SK-N-SH (cell line): ENCODE data around the gene EEF1AKMT1. TPM values are rescaled to one million over a fixed set of nuclear protein-coding genes. Genes with fewer than 3 reads are reported as not detected.

Source experiments
- CTCF ChIA-PET: fragments of 300-600, 350-600 bp; formaldehyde crosslinking; extraction: SDS; loops from one replicate; lab custom pipeline; 2021; lab: Yijun Ruan, JAX
- POLR2A ChIA-PET: fragments of 350-600 bp; sonication (Branson Sonifier 250); formaldehyde crosslinking; extraction: SDS; loops from one replicate; lab custom pipeline; 2020; ENCODE audit warnings: antibody characterized with exemption, inconsistent platforms; lab: Yijun Ruan, JAX
- DNase-seq: peaks from one replicate; pipeline ENCODE4 v3.0.0; 2012
- H2AFZ ChIP-seq: fragments of 200-600 bp; sonication (generic); 2 replicates; pipeline ENCODE4 v1.8.1; 2016; ENCODE audit warnings: antibody characterized with exemption, mild to moderate bottlenecking, low read depth
- H3F3A ChIP-seq: fragments of 200-600 bp; sonication (generic); replicated peaks from 2 replicates; pipeline ENCODE3; 2016; ENCODE audit warnings: antibody characterized with exemption, mild to moderate bottlenecking; ENCODE audit not compliant: insufficient read depth
- H3K27ac ChIP-seq, 2 experiments: fragments of 200-500 bp in 1 of 2; fragments of 200-600 bp in 1 of 2; sonication (Bioruptor generic) in 1 of 2; sonication (generic), shearing (Covaris generic) in 1 of 2; 2 replicates each; pipeline versions ENCODE4 v1.5.1 to v1.6.1; 2014 to 2016; ENCODE audit warnings: low read depth in 2 of 2, inconsistent platforms in 1 of 2, low read length in 1 of 2, mild to moderate bottlenecking in 1 of 2, mixed read lengths in 1 of 2
- H3K27me3 ChIP-seq: fragments of 200-600 bp; sonication (generic), shearing (Covaris generic); 2 replicates; pipeline ENCODE4 v1.6.1; 2016; ENCODE audit warnings: mixed run types; ENCODE audit not compliant: insufficient read depth
- H3K36me3 ChIP-seq, 2 experiments: fragments of 200-500 bp in 1 of 2; fragments of 200-600 bp in 1 of 2; sonication (Bioruptor generic) in 1 of 2; sonication (generic) in 1 of 2; replicated peaks in 1 of 2; 2 replicates each; pipeline versions ENCODE3 to v1.5.1; 2014 to 2016; ENCODE audit warnings: low read length in 1 of 2, mild to moderate bottlenecking in 1 of 2; ENCODE audit not compliant: insufficient read depth in 2 of 2, control insufficient read depth in 1 of 2
- H3K4me1 ChIP-seq, 2 experiments: fragments of 200-500 bp in 1 of 2; fragments of 200-600 bp in 1 of 2; sonication (Bioruptor generic) in 1 of 2; sonication (generic), shearing (Covaris generic) in 1 of 2; 2 replicates each; pipeline versions ENCODE4 v1.5.1 to v1.6.1; 2014 to 2016; ENCODE audit warnings: low read depth in 1 of 2, low read length in 1 of 2, mixed run types in 1 of 2; ENCODE audit not compliant: insufficient read depth in 2 of 2, control insufficient read depth in 1 of 2
- H3K4me2 ChIP-seq: fragments of 200-600 bp; sonication (generic), shearing (Covaris generic); 2 replicates; pipeline ENCODE4 v1.6.1; 2017; ENCODE audit warnings: mixed run types
- H3K4me3 ChIP-seq, 2 experiments: fragments of 200-500 bp in 1 of 2; fragments of 200-600 bp in 1 of 2; sonication (Bioruptor generic) in 1 of 2; sonication (generic), shearing (Covaris generic) in 1 of 2; 2 replicates each; pipeline versions ENCODE4 v1.5.1 to v1.8.1; 2014 to 2016; ENCODE audit warnings: low read depth in 2 of 2, inconsistent platforms in 1 of 2, low read length in 1 of 2, mild to moderate bottlenecking in 1 of 2, mixed read lengths in 1 of 2, moderate library complexity in 1 of 2
- H3K79me2 ChIP-seq: fragments of 200-600 bp; sonication (generic); 2 replicates; pipeline ENCODE4 v1.8.1; 2017; ENCODE audit warnings: mild to moderate bottlenecking; ENCODE audit not compliant: insufficient read depth
- H3K9ac ChIP-seq: fragments of 200-600 bp; sonication (generic); 2 replicates; pipeline ENCODE4 v1.6.1; 2017; ENCODE audit warnings: mixed run types
- H3K9me2 ChIP-seq: fragments of 200-600 bp; sonication (generic); 2 replicates; pipeline ENCODE4 v1.6.1; 2017; ENCODE audit warnings: mixed run types
- H3K9me3 ChIP-seq: fragments of 200-600 bp; sonication (generic); 2 replicates; pipeline ENCODE4 v1.6.1; 2017; ENCODE audit warnings: mixed run types, mild to moderate bottlenecking, moderate library complexity
- H4K20me1 ChIP-seq: fragments of 200-600 bp; sonication (generic); 2 replicates; pipeline ENCODE4 v1.6.1; 2017; ENCODE audit warnings: mild to moderate bottlenecking, mixed run types; ENCODE audit not compliant: insufficient read depth
- EP300 ChIP-seq, 2 experiments: IDR thresholded peaks; 2 replicates each; pipeline versions ENCODE4 v1.4.0 to v1.6.1; 2012; ENCODE audit warnings: borderline replicate concordance in 1 of 2, low read depth in 1 of 2, low read length in 1 of 2
- EZH2phosphoT487 ChIP-seq: fragments of 200-600 bp; sonication (generic); IDR thresholded peaks from 2 replicates; pipeline ENCODE4 v1.6.1; 2017; ENCODE audit warnings: low read depth, mixed run types, mild to moderate bottlenecking, antibody characterized with exemption, moderate library complexity, borderline replicate concordance
- FOSL2 ChIP-seq: IDR thresholded peaks from 2 replicates; pipeline ENCODE4 v1.4.0; 2012; ENCODE audit warnings: low read depth, mild to moderate bottlenecking, moderate library complexity, borderline replicate concordance
- FOXJ3 ChIP-seq: sonication (generic); formaldehyde crosslinking; IDR thresholded peaks from 2 replicates; pipeline ENCODE4 v1.5.1; 2020; ENCODE audit warnings: mild to moderate bottlenecking, missing genetic modification reagents
- GABPA ChIP-seq: IDR thresholded peaks from 2 replicates; pipeline ENCODE4 v1.4.0; 2012; ENCODE audit warnings: low read depth, mild to moderate bottlenecking
- GATA2 ChIP-seq: sonication (generic); formaldehyde crosslinking; IDR thresholded peaks from 2 replicates; pipeline ENCODE4 v1.5.0; 2020; ENCODE audit warnings: mild to moderate bottlenecking, missing genetic modification reagents
- IRF3 ChIP-seq: fragments of 150-350 bp; IDR thresholded peaks from 2 replicates; pipeline ENCODE4 v1.6.1; 2016; ENCODE audit warnings: mild to moderate bottlenecking, low read depth, low read length
- MAX ChIP-seq: IDR thresholded peaks from 2 replicates; pipeline ENCODE4 v1.4.0; 2012; ENCODE audit warnings: low read depth
- MEF2A ChIP-seq: IDR thresholded peaks from 2 replicates; pipeline ENCODE4 v1.4.0; 2012; ENCODE audit warnings: low read depth, borderline replicate concordance
- NRF1 ChIP-seq: IDR thresholded peaks from 2 replicates; pipeline ENCODE4 v1.6.1; 2012; ENCODE audit warnings: low read depth, mild to moderate bottlenecking, low read length
- RAD21 ChIP-seq: IDR thresholded peaks from 2 replicates; pipeline ENCODE4 v1.6.1; 2012; ENCODE audit warnings: mild to moderate bottlenecking, low read length
- RCOR1 ChIP-seq: fragments of 150-350 bp; IDR thresholded peaks from 2 replicates; pipeline ENCODE4 v1.6.1; 2017; ENCODE audit warnings: antibody characterized with exemption, low read length
- SIN3A ChIP-seq: IDR thresholded peaks from 2 replicates; pipeline ENCODE4 v1.6.1; 2012; ENCODE audit warnings: low read depth, mild to moderate bottlenecking, low read length, moderate library complexity, borderline replicate concordance
- SMC3 ChIP-seq: IDR thresholded peaks from 2 replicates; pipeline ENCODE4 v1.6.1; 2012; ENCODE audit warnings: low read depth, low read length, improper control_type of control experiment
- TCF12 ChIP-seq: IDR thresholded peaks from 2 replicates; pipeline ENCODE4 v1.4.0; 2012
- TEAD4 ChIP-seq: IDR thresholded peaks from 2 replicates; pipeline ENCODE4 v1.4.0; 2012; ENCODE audit warnings: mild to moderate bottlenecking, borderline replicate concordance; ENCODE audit not compliant: insufficient read depth
- USF2 ChIP-seq: fragments of 150-350 bp; IDR thresholded peaks from 2 replicates; pipeline ENCODE4 v1.6.1; 2017; ENCODE audit warnings: antibody characterized with exemption, low read length, low read depth, borderline replicate concordance
- ZBTB33 ChIP-seq: IDR thresholded peaks from 2 replicates; pipeline ENCODE4 v1.4.0; 2012; ENCODE audit warnings: low read depth, borderline replicate concordance
- WGBS: methylation state at CpG from one replicate; pipeline ENCODE4 v1.1.6; 2017; ENCODE audit warnings: low lambda C conversion rate; 5-methylcytosine and 5-hydroxymethylcytosine counted together
- polyA plus RNA-seq, 3 experiments: library from polyadenylated mRNA; depleted of rRNA; stranded (reverse); fragments of >200 nt; gene quantifications; 2 replicates each; pipeline ENCODE4 v1.2.3, GENCODE V29; 2012
- TF ChIP-seq, protein P1 (sequence below): fragments of 200-600 bp; sonication (generic); IDR thresholded peaks from 2 replicates; pipeline ENCODE4 v1.6.1; 2017; ENCODE audit warnings: antibody characterized with exemption, mild to moderate bottlenecking, moderate library complexity
- TF ChIP-seq, protein P2 (sequence below): IDR thresholded peaks from 2 replicates; pipeline ENCODE4; 2012

EEF1AKMT1 gene
- polyA plus RNA-seq, 1 of the 3 experiments (the other 2 are of a cell fraction): 4.2 TPM

DNA sequence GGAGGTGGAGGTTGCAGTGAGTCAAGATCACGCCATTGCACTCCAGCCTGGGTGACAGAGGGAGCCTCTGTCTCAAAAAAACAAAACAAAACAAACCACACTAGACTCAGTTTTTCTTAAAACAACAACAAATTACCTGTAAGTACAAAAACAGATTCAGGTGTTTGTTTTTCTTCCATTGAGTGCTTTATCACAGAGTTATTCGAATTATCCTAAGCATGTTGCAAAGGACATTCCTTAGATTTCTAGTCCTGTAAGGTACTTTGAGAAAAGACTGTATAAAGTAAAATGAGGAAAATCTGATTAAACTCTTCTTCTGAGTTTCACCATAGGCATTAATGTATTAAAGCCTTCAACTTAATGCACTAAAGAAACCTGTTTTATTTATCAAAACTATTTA lies 2.2 kb upstream of the EEF1AKMT1 start (continued):
- no peak for TF ChIP-seq SIN3A
- no peak for TF ChIP-seq ZBTB33
- TF ChIP-seq, all 33 proteins: peak for 0

- H3K9me2 ChIP-seq: no peaks in the 10 kb centered on the region
- H3K79me2 ChIP-seq: no peaks in the 10 kb centered on the region; the same call in 1 of the 2 replicates
- 97% methylated on average over 1 of the region's 1 CpG for WGBS
- peaks cover 0 to 9% of the 10 kb centered on the region in 2 experiments; a peak in 2 of 4 replicates for H3K4me1 ChIP-seq
- no peak overlapping the region for H3K9ac ChIP-seq
- TF ChIP-seq TCF12 (no peak), RAD21 (no peak), MAX (no peak), FOXJ3 (CRISPR knock-in tag) (no peak), GABPA (no peak), EZH2phosphoT487 (no peak), GATA2 (CRISPR knock-in tag) (no peak), TEAD4 (no peak), SMC3 (no peak), IRF3 (no peak), EP300 (IDR thresholded peaks at IDR 0.05; ENCODE audit: borderline replicate concordance in 1 of 2, low read depth in 1 of 2, low read length in 1 of 2) (no peak), USF2 (no peak), MEF2A (no peak), RCOR1 (no peak), NRF1 (no peak), FOSL2 (no peak)
- TF ChIP-seq, protein P1, sequence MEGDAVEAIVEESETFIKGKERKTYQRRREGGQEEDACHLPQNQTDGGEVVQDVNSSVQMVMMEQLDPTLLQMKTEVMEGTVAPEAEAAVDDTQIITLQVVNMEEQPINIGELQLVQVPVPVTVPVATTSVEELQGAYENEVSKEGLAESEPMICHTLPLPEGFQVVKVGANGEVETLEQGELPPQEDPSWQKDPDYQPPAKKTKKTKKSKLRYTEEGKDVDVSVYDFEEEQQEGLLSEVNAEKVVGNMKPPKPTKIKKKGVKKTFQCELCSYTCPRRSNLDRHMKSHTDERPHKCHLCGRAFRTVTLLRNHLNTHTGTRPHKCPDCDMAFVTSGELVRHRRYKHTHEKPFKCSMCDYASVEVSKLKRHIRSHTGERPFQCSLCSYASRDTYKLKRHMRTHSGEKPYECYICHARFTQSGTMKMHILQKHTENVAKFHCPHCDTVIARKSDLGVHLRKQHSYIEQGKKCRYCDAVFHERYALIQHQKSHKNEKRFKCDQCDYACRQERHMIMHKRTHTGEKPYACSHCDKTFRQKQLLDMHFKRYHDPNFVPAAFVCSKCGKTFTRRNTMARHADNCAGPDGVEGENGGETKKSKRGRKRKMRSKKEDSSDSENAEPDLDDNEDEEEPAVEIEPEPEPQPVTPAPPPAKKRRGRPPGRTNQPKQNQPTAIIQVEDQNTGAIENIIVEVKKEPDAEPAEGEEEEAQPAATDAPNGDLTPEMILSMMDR: no peak
- TF ChIP-seq, protein P2, sequence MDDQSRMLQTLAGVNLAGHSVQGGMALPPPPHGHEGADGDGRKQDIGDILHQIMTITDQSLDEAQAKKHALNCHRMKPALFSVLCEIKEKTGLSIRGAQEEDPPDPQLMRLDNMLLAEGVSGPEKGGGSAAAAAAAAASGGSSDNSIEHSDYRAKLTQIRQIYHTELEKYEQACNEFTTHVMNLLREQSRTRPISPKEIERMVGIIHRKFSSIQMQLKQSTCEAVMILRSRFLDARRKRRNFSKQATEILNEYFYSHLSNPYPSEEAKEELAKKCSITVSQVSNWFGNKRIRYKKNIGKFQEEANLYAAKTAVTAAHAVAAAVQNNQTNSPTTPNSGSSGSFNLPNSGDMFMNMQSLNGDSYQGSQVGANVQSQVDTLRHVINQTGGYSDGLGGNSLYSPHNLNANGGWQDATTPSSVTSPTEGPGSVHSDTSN: no peak
- TF ChIP-seq, all 33 proteins: peak for 0
- Histone ChIP-seq H3K27ac (no peak overlapping the region), H3F3A (no peaks in the 10 kb centered on the region), H3K4me3 (no peak overlapping the region), H4K20me1 (no peaks in the 10 kb centered on the region), H3K27me3 (no peaks in the 10 kb centered on the region), H3K4me2 (no peak overlapping the region), H3K9me3 (peaks cover 6% of the 10 kb centered on the region; the same call in 1 of the 2 replicates), H3K36me3 (peaks cover 1 to 22% of the 10 kb centered on the region in 2 experiments), H2AFZ (no peak overlapping the region)
- no peak for DNase-seq
- POLR2A ChIA-PET: no interaction called here
- CTCF ChIA-PET: no interaction called here
These were observed 985 bp upstream of the EEF1AKMT1 start for GRCh38 chr13:20774746-20775145.
